SK-N-MC (cell line): ENCODE measurements around the gene NINJ1.

Source experiments
- EZH2 ChIP-seq: fragments of 200-600 bp; sonication (generic); IDR thresholded peaks from one replicate; pipeline ENCODE4 v1.6.1; 2017; ENCODE audit warnings: antibody characterized with exemption
- POLR2AphosphoS5 ChIP-seq: IDR thresholded peaks from 2 replicates; pipeline ENCODE4 v1.6.1; 2012; ENCODE audit warnings: mild to moderate bottlenecking, low read depth, low read length, borderline replicate concordance

DNA sequence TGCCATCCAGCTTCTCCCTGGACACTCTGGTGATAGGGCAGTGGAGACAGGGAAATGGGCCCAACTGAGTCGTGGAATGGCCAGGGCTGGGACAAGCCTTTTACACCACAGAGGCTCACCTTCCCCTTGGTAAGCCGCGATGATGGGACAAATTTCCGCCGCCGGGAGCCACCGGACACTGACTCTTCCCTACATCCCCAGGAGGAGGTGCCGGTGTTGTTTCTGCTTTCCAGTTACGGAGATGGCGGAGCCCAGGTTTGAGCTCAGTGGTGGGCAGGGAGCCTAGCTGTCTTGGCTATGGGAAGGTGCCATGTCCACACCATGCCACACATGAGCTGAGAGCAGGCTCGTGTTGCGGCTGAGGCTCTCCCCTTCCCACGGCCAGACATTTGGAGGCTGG is 30.0 kb upstream of the NINJ1 start:
- TF ChIP-seq EZH2, result no peak
- TF ChIP-seq POLR2AphosphoS5, result no peak
